HG03469 (cell line): Measurements from ENCODE around the gene PLCD3.
A peak's percentile ranks its signal among the peaks of the same experiment; 100 is the strongest.

ENCODE experiments used
- ATAC-seq: cut with Tn5 transposase; IDR thresholded peaks from one replicate; pipeline ENCODE4 v1.9.1; 2021; ENCODE audit warnings: mild to moderate bottlenecking, moderate library complexity, moderate number of reproducible peaks; ENCODE audit not compliant: unreplicated experiment

The PLCD3 gene

GRCh38 chr17:45132320-45132571, at the start of gene PLCD3:
PLCD3 (minus strand) TSS chr17:45132515; CDS start chr17:45132410, 105 bp downstream.
- ATAC-seq = no peak

- no peak for ATAC-seq
Measured at GRCh38 chr17:45177563-45177962, 45.2 kb upstream of the PLCD3 start.

GRCh38 chr17:45175759-45176115, 43.4 kb upstream of the PLCD3 start:
- no peak for ATAC-seq

GRCh38 chr17:45172541-45173286, 40.4 kb upstream of the PLCD3 start:
- no peak for ATAC-seq

GRCh38 chr17:45172232-45172540, 39.9 kb upstream of the PLCD3 start:
- no peak for ATAC-seq

DNA sequence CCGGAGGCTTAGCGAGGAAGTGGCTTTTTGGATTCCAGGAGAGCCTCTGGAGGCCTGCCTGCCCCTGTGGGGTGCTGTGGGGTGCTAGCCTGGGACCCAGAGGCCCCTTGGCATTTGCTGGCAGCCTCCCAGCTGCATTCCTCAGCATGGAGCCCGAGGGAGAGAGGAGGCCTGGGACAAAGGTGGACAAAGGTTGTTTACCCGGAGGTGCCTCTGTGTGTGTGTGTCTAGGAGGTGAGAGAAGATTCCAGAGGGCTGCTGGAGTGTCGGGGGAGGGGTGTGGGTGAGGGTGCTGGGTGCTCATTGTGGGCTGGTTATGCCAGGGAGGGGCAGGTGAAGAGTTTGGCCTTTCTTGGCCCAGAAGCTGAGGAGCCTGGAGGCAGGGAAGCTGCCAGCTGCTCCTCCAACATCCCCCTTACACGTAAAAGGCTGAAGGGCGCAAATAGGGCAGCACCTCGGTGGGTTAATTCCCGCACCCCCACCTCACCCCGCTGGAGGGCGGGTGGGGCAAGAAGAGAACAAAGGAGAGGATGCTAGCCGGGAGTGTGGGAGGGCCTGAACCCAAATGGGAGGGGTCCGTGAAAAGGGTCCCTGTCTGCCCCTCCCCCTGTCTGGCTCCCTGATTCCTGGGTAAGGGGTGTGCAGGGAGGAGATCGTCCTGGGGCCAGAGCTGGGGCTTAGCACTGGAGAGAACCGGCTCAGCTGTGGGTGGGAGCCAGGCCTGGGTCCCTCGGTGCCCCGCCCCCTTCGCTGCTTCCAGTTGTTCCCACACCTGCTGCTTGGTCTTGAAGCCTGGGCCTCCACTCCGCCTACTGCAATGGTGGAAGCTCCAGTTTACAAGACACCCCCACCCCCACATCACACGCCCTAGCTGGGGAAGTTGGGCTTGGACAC, 39.3 kb upstream of the PLCD3 start:
- ATAC-seq = no peak

GRCh38 chr17:45170931-45171337, 38.6 kb upstream of the PLCD3 start:
- no peak for ATAC-seq

GRCh38 chr17:45170280-45170930, 38.1 kb upstream of the PLCD3 start:
- no peak for ATAC-seq

- ATAC-seq = no peak
Measured at GRCh38 chr17:45168991-45169752, 36.9 kb upstream of the PLCD3 start.

GRCh38 chr17:45164734-45165269, 32.5 kb upstream of the PLCD3 start:
- no peak for ATAC-seq

- no peak for ATAC-seq
Measured at GRCh38 chr17:45162025-45162687, 29.8 kb upstream of the PLCD3 start.

DNA sequence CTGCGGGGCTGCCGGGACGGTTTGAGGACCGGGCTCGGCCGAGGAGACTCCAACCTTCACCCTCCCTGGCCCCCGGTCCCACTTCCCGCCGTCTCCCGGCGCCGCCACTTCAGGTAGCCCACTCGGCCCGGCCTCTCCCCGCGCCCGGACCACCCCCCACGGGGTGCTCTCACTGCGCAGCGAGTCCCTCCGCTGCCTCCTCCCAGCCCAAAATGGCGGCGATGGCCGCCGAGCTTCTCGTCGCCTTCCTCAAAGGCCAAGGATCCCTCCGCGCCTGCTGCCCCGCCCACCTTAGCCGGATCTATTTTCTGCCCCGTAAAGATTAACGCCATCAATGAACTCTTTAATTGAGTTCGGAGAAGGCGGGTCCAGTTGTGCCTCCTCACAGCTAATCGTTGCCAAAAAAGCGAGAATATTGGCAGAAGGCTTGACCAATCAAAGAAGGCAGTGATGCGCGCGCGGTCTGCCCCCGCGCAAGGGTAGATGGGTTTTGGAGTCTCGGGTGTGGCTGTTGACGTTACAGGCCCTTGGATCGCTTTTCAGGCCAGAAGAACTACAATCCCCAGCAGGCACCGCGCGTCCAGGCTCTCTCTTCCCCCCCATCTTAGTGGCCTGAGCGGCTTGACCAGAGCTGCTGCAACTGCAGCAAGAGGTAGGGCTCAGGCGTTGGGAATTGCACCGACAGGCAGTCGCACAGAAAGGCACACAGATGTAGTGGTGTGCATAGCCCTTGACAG, 29.1 kb upstream of the PLCD3 start, which contains the start of gene HEXIM2:
TSS of gene HEXIM2 (plus strand) at position 588 of the 737 bp plus-strand sequence. CDS start 919 bp downstream, outside the sequence.
- peak; percentile 76 for ATAC-seq

GRCh38 chr17:45160447-45161287, 28.4 kb upstream of the PLCD3 start:
- no peak for ATAC-seq

DNA sequence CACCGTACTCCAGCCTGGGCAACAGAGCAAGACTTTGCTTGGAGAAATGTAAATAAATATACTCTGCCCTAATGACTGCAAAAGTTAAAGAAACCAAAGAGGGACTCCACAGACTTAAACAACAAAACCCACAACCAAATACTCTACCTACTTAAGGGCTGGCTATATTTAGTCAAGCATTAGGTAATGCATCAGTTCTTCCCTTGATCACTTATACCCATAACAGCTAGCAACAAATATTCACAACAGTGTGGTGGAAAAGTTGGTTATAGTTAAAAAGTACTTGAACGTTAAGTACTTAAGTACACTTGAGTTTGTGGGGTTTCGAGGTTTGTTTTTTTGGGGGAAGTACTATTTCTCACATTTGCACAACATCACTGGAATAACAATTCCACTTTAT, 23.9 kb upstream of the PLCD3 start:
- no peak for ATAC-seq

DNA sequence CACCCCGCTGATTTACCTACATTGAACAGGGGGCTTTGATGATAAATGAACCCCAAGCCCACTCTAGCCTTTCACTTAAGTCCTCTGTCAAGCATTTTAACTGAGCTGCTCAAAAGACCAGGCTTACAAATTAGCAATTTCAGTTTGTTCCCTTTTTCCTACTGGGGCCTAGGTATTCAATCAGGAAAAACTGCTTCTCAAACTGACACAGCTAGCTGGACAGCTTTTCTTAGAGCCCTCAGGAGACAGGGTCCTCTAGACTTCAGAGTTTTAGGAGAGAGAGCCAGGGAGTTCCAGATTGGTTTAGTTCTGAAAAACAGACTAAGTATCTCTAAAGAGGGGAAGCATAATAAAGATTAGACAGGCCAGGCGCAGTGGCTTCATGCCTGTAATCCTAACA, 23.2 kb upstream of the PLCD3 start:
- ATAC-seq = no peak

DNA sequence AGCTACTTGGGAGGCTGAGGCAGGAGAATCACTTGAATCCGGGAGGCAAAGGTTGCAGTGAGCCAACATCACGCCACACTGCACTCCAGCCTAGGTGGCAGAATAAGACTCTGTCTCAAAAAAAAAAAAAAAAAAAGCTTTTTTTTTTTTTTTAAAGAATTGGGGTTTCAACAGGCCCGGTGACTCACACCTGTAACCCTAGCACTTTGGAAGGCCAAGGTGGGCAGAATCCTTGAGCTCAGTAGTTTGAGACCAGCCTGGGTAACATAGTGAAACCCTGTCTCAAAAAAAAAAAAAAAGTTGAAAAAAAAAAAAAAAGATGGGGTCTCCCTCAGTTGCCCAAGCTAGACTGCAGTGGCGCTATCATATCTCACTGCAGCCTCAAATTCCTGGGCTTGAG, 22.7 kb upstream of the PLCD3 start:
- ATAC-seq = no peak

DNA sequence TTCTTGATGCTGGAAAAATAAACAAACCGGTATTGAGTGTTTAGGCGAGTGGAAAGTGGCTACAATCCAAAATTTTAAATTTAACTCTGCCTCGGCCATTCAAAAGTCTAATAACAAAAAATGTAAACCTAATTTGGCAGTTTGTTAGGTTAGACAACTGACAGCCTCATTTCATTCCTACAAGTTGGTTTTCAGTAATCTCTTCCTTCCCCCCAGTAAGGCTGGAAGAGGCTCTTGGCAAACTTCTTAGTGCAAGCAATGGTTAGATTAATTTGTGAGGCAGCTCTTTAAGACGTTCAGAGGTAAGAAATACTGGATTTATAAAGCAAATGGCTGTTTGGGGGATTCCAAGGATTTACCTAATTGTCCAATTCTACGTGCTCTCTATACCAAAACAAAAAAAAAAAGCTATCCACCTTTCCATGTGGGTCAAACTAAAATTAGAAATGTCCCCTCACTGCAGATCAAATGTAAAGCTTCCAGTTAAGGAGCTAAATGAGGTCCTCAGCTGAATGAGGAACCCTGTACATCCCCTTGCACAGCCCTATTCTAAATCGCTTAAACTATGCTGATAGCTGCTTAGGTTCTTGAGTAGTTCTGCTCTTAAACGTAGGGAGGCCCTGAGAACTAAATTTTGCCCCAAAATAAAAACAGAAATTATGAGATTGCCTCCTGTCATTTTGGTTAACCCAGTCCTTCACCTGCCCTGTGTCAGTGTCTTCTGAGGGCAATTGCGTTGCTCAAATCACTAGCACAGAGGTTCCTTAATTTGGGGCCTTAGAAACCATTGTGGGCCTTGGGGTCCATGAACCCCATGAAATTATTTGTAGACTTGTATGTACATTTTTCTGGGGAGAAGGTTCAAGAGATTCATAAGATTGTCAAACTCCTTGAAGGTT, 18.8 kb upstream of the PLCD3 start:
- no peak for ATAC-seq
